ENCODE measurements around the gene SCGB3A1.

Gene SCGB3A1

GRCh38 chr5:180568914-180569313 is 22.4 kb downstream of the SCGB3A1 start:
- H3K4me3 ChIP-seq (ENCODE audit: low read depth in 1 of 2, low read length in 1 of 2) = no peak overlapping the region
- H3K27me3 ChIP-seq = no peaks in the 10 kb centered on the region
- no peak overlapping the region for H3K27ac ChIP-seq
- no peaks in the 10 kb centered on the region for H3K9me3 ChIP-seq
- no peaks in the 10 kb centered on the region for H3K4me1 ChIP-seq (ENCODE audit: control insufficient read depth in 1 of 2, insufficient read depth in 1 of 2, low read depth in 1 of 2, low read length in 1 of 2)
- H3K36me3 ChIP-seq = peaks cover 89% of the 10 kb centered on the region
- TF ChIP-seq, protein P1, sequence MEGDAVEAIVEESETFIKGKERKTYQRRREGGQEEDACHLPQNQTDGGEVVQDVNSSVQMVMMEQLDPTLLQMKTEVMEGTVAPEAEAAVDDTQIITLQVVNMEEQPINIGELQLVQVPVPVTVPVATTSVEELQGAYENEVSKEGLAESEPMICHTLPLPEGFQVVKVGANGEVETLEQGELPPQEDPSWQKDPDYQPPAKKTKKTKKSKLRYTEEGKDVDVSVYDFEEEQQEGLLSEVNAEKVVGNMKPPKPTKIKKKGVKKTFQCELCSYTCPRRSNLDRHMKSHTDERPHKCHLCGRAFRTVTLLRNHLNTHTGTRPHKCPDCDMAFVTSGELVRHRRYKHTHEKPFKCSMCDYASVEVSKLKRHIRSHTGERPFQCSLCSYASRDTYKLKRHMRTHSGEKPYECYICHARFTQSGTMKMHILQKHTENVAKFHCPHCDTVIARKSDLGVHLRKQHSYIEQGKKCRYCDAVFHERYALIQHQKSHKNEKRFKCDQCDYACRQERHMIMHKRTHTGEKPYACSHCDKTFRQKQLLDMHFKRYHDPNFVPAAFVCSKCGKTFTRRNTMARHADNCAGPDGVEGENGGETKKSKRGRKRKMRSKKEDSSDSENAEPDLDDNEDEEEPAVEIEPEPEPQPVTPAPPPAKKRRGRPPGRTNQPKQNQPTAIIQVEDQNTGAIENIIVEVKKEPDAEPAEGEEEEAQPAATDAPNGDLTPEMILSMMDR (IDR thresholded peaks at IDR 0.05) = no peak

DNA sequence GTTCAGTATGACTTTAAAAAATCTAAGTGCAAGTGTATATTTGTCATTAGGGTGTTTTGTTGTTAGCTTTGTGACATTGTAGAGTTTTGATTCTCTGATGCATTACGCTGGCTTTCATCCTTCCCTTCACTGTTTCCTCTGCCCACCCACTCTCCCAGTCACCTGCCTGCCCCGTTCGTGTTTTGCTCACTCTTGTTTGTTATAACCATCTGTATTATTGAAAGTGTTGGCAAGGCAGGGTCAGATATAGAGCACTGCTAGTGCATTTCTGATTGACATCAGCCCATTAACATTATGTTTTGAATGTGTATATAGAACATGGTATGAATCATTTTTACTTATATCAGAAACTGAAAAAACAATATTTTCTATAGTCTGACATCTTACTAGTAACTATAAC is 27.3 kb downstream of the SCGB3A1 start:
- Histone ChIP-seq H3K27ac (no peak overlapping the region), H3K4me1 (ENCODE audit: control insufficient read depth in 1 of 2, insufficient read depth in 1 of 2, low read depth in 1 of 2, low read length in 1 of 2) (no peaks in the 10 kb centered on the region), H3K9me3 (no peaks in the 10 kb centered on the region), H3K36me3 (peaks cover 58% of the 10 kb centered on the region), H3K27me3 (no peaks in the 10 kb centered on the region), H3K4me3 (ENCODE audit: low read depth in 1 of 2, low read length in 1 of 2) (no peak overlapping the region)
- TF ChIP-seq, protein P1 (IDR thresholded peaks at IDR 0.05) = no peak

DNA sequence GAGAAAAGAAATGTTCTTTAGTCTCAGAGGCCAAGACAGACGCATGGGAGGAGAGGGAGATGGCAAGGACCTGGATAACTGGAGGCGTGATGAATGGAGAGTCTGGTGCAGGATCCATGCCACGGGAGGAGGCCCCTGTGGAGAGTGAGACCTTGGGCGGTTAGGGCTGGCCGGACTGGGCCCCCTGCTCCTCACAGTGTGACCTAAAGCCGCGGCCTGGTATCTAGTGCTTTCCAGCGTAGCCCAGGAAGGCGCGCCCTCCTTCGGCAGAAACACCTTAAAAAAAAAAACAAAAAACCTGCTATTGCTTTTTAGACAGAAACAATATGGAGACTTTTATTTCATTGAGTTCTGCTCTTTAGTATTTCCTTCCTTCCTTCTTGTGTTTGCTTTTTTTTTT is 33.1 kb downstream of the SCGB3A1 start:
- Histone ChIP-seq H3K36me3 (peaks cover 34% of the 10 kb centered on the region), H3K27ac (no peak overlapping the region), H3K4me3 (ENCODE audit: low read depth in 1 of 2, low read length in 1 of 2) (no peak overlapping the region), H3K4me1 (ENCODE audit: control insufficient read depth in 1 of 2, insufficient read depth in 1 of 2, low read depth in 1 of 2, low read length in 1 of 2) (no peaks in the 10 kb centered on the region), H3K9me3 (no peaks in the 10 kb centered on the region), H3K27me3 (no peaks in the 10 kb centered on the region)
- TF ChIP-seq, protein P1 (IDR thresholded peaks at IDR 0.05) = no peak

- Histone ChIP-seq H3K4me1 (ENCODE audit: control insufficient read depth in 1 of 2, insufficient read depth in 1 of 2, low read depth in 1 of 2, low read length in 1 of 2) (no peaks in the 10 kb centered on the region), H3K27me3 (no peaks in the 10 kb centered on the region), H3K4me3 (ENCODE audit: low read depth in 1 of 2, low read length in 1 of 2) (no peak overlapping the region), H3K36me3 (peaks cover 29% of the 10 kb centered on the region), H3K9me3 (no peaks in the 10 kb centered on the region), H3K27ac (no peak overlapping the region)
- TF ChIP-seq, protein P1 (IDR thresholded peaks at IDR 0.05) = no peak
Measured at GRCh38 chr5:180557217-180557809, 34.0 kb downstream of the SCGB3A1 start.

DNA sequence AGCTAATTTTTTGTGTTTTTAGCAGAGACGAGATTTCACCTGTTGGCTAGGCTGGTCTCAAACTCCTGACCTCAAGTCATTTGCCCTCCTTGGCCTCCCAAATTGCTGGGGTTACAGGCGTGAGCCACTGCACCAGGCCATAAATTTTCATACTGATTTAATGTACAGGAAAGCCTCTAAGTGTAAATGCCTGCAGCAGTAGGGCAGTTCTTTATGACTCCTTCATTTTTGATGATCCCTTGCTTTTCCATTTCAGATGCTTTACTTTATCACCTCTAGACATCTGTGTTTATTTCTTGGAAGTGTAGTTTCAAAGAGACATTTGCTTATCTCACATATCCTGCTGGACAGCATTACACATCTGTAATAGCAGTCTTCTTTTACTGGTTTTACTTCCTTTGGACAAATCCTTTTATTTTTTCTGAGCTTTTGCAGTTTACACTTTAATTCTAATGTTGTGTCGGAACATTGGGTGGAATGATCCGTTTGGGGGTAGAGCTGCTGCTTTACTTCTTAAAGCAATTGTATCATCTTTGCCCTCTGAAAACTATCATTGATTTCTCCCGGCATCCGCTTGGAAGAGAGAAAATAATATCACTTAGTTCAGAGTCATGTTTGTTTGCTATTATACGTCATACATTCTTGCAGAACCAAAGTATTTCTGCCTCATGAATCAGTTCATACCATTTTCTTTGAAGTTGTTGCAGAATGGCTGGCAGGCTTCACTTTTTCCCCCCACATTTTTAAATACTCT is 36.0 kb downstream of the SCGB3A1 start:
- no peaks in the 10 kb centered on the region for H3K4me1 ChIP-seq (ENCODE audit: control insufficient read depth in 1 of 2, insufficient read depth in 1 of 2, low read depth in 1 of 2, low read length in 1 of 2)
- no peaks in the 10 kb centered on the region for H3K27me3 ChIP-seq
- H3K4me3 ChIP-seq (ENCODE audit: low read depth in 1 of 2, low read length in 1 of 2) = no peak overlapping the region
- no peak overlapping the region for H3K27ac ChIP-seq
- TF ChIP-seq, protein P1 (IDR thresholded peaks at IDR 0.05) = no peak
- peaks cover 41% of the 10 kb centered on the region for H3K36me3 ChIP-seq
- H3K9me3 ChIP-seq = no peaks in the 10 kb centered on the region
